Gastrocnemius medialis (tissue), 4 donors: Measurements from ENCODE around the gene MRPL43.

ENCODE experiments used
- CTCF ChIP-seq, 5 experiments: fragments of 450-650 bp in 3 of 5; fragments of 200-600 bp in 2 of 5; sonication (generic) in 2 of 5; IDR thresholded peaks in 4 of 5; conservative IDR thresholded peaks in 1 of 5; 1 replicate in 4 of 5; 2 replicates in 1 of 5; pipeline ENCODE4 v1.5.1; 2016 to 2019; ENCODE audit warnings: antibody characterized with exemption in 5 of 5, mild to moderate bottlenecking in 3 of 5, moderate library complexity in 3 of 5
- POLR2A ChIP-seq, 2 donors: fragments of 450-650 bp; IDR thresholded peaks; one replicate each; pipeline ENCODE4 v1.6.1; 2017; ENCODE audit warnings: antibody characterized with exemption in 2 of 2, mild to moderate bottlenecking in 2 of 2, moderate library complexity in 2 of 2

GRCh38 chr10:100979791-100980272 is 7.5 kb downstream of the MRPL43 start:
- TF ChIP-seq POLR2A (IDR thresholded peaks at IDR 0.05) (no peak), CTCF (IDR thresholded peaks at IDR 0.05 in 4 of 5, conservative IDR thresholded peaks at IDR 0.05 in 1 of 5) (no peak)
